ENCODE data around the gene POU3F2.

POU3F2 gene

GRCh38 chr6:98887650-98888049 lies 53.3 kb downstream of the POU3F2 start (continued):
- TF ChIP-seq OSR2 (tag by site-specific recombination; IDR thresholded peaks at IDR 0.05) (no peak), ZNF660 (tag by site-specific recombination; IDR thresholded peaks at IDR 0.05) (no peak), ZNF837 (tag by site-specific recombination; IDR thresholded peaks at IDR 0.05) (no peak), ZNF398 (tag by site-specific recombination; IDR thresholded peaks at IDR 0.05) (no peak), ZNF311 (tag by site-specific recombination; IDR thresholded peaks at IDR 0.05; ENCODE audit: borderline replicate concordance) (no peak), ZEB2 (tag by site-specific recombination; IDR thresholded peaks at IDR 0.05) (no peak)
